Vagina (tissue), 2 donors: ENCODE data around the gene TSPEAR. TPM values are rescaled to one million over a fixed set of nuclear protein-coding genes. Genes with fewer than 3 reads are reported as not detected.
"Not testable (repeated sequence)": the region's sequence is repeated elsewhere in the genome, so short reads cannot be mapped to it uniquely, and the experiment has no call there.

Source experiments
- DNase-seq, 2 donors: peaks; one replicate each; pipeline ENCODE4 v3.0.0-alpha.2; 2017; ENCODE audit errors: extremely low spot score in 2 of 2
- H3K27ac ChIP-seq: fragments of 200-600 bp; sonication (generic); one replicate; pipeline ENCODE4 v1.5.1; 2019
- H3K27me3 ChIP-seq: fragments of 200-600 bp; sonication (generic); one replicate; pipeline ENCODE4 v1.5.1; 2019
- H3K36me3 ChIP-seq, 2 donors: fragments of 200-600 bp; sonication (generic); one replicate each; pipeline ENCODE4 v1.5.1; 2017 to 2019
- H3K4me1 ChIP-seq: fragments of 200-600 bp; sonication (generic); one replicate; pipeline ENCODE4 v1.5.1; 2019
- H3K4me3 ChIP-seq, 2 donors: fragments of 200-600 bp; sonication (generic); 1 replicate in 1 of 2; 2 replicates in 1 of 2; pipeline ENCODE4 v1.5.1; 2016 to 2019
- H3K9me3 ChIP-seq: fragments of 200-600 bp; sonication (generic); one replicate; pipeline ENCODE4 v1.5.1; 2019
- CTCF ChIP-seq, 3 experiments: fragments of 450-650 bp in 2 of 3; fragments of 200-600 bp in 1 of 3; sonication (generic) in 1 of 3; IDR thresholded peaks; one replicate each; pipeline ENCODE4 v1.5.1; 2017 to 2019; ENCODE audit warnings: antibody characterized with exemption in 3 of 3, mild to moderate bottlenecking in 2 of 3, moderate library complexity in 2 of 3
- POLR2A ChIP-seq, 2 donors: fragments of 450-650 bp; IDR thresholded peaks; one replicate each; pipeline ENCODE4 v1.6.1; 2017; ENCODE audit warnings: antibody characterized with exemption in 2 of 2, mild to moderate bottlenecking in 2 of 2, moderate library complexity in 2 of 2
- POLR2AphosphoS5 ChIP-seq, 2 donors: sonication (generic); formaldehyde crosslinking; IDR thresholded peaks; one replicate each; pipeline ENCODE4 v1.9.0; 2017; ENCODE audit warnings: antibody characterized with exemption in 2 of 2, mild to moderate bottlenecking in 2 of 2, low read depth in 1 of 2; ENCODE audit not compliant: insufficient read depth in 1 of 2
- intact Hi-C: fragments of 100-400 bp; cut with DNase I; formaldehyde crosslinking; loops from one replicate; pipeline ENCODE4 v1.15.1; 2023
- total RNA-seq: library from RNA; depleted of rRNA; stranded (reverse); fragments of >200 nt; gene quantifications from one replicate; pipeline ENCODE4 v1.2.3, GENCODE V29; 2016

Gene TSPEAR
- total RNA-seq, 1 donor from 2014 or later, result not detected

- TF ChIP-seq CTCF (IDR thresholded peaks at IDR 0.05) (no peak), POLR2AphosphoS5 (IDR thresholded peaks at IDR 0.05; ENCODE audit: insufficient read depth in 1 of 2, low read depth in 1 of 2) (no peak), POLR2A (IDR thresholded peaks at IDR 0.05) (no peak)
- no peak for DNase-seq
- Histone ChIP-seq H3K4me1 (no peaks in the 10 kb centered on the region), H3K27me3 (no peaks in the 10 kb centered on the region), H3K4me3 (no peak overlapping the region), H3K9me3 (no peaks in the 10 kb centered on the region), H3K27ac (no peak overlapping the region), H3K36me3 (no peaks in the 10 kb centered on the region)
- intact Hi-C loops, result no loop called here
Observed at GRCh38 chr21:44482581-44483287, 228.6 kb downstream of the TSPEAR start.

- Histone ChIP-seq H3K9me3 (no peaks in the 10 kb centered on the region), H3K36me3 (no peaks in the 10 kb centered on the region), H3K27ac (no peak overlapping the region), H3K4me1 (no peaks in the 10 kb centered on the region), H3K27me3 (no peaks in the 10 kb centered on the region), H3K4me3 (no peak overlapping the region)
- intact Hi-C loops, result no loop called here
- TF ChIP-seq POLR2A (IDR thresholded peaks at IDR 0.05) (no peak), CTCF (IDR thresholded peaks at IDR 0.05) (no peak), POLR2AphosphoS5 (IDR thresholded peaks at IDR 0.05; ENCODE audit: insufficient read depth in 1 of 2, low read depth in 1 of 2) (no peak)
- DNase-seq, result no peak
Observed at GRCh38 chr21:44480200-44481053, 230.9 kb downstream of the TSPEAR start.

- H3K4me1 ChIP-seq, H3K4me3 ChIP-seq, H3K36me3 ChIP-seq, intact Hi-C loops, H3K27ac ChIP-seq, H3K27me3 ChIP-seq, H3K9me3 ChIP-seq, DNase-seq: not testable (repeated sequence)
- peak in 2 of 3 experiments; percentile 2 to 29 for TF ChIP-seq CTCF (IDR thresholded peaks at IDR 0.05)
Observed at GRCh38 chr21:44479556-44480199, 231.7 kb downstream of the TSPEAR start.

GRCh38 chr21:44478801-44479167 lies 232.6 kb downstream of the TSPEAR start:
- H3K4me3 ChIP-seq, result no peak overlapping the region
- no peaks in the 10 kb centered on the region for H3K9me3 ChIP-seq
- no peak for DNase-seq
- H3K4me1 ChIP-seq, result no peaks in the 10 kb centered on the region
- no peaks in the 10 kb centered on the region for H3K36me3 ChIP-seq
- intact Hi-C loops, result no loop called here
- TF ChIP-seq POLR2AphosphoS5 (IDR thresholded peaks at IDR 0.05; ENCODE audit: insufficient read depth in 1 of 2, low read depth in 1 of 2), result no peak
- no peak for TF ChIP-seq CTCF (IDR thresholded peaks at IDR 0.05)
- TF ChIP-seq POLR2A (IDR thresholded peaks at IDR 0.05), result no peak
- no peak overlapping the region for H3K27ac ChIP-seq
- H3K27me3 ChIP-seq, result no peaks in the 10 kb centered on the region
